ENCODE data around the gene ALOX5.
A peak's percentile ranks its signal among the peaks of the same experiment; 100 is the strongest.
"Not testable (repeated sequence)": the region's sequence is repeated elsewhere in the genome, so short reads cannot be mapped to it uniquely, and the experiment has no call there.

The ALOX5 gene

GRCh38 chr10:45373576-45374349, at the start of gene ALOX5:
TSS of gene ALOX5 (plus strand) at chr10:45374216. CDS start at chr10:45374280, 64 bp downstream.
- H3K36me3 Mint-ChIP-seq (ENCODE audit: low read depth), result no peaks in the 10 kb centered on the region
- peak; percentile 55 for ATAC-seq
- peaks cover 51% of the 10 kb centered on the region for H3K27me3 Mint-ChIP-seq
- H3K4me3 Mint-ChIP-seq, result peak within 1 kb of the TSS; percentile 79
- no peaks in the 10 kb centered on the region for H3K9me3 Mint-ChIP-seq
- peak; percentile 38 for DNase-seq
- H3K4me1 Mint-ChIP-seq, result peaks cover 20% of the 10 kb centered on the region
- peak within 1 kb of the TSS; percentile 67 for H3K27ac Mint-ChIP-seq

- Mint-ChIP-seq H3K4me1 (no peaks in the 10 kb centered on the region), H3K27ac (no peak overlapping the region), H3K36me3 (ENCODE audit: low read depth) (peaks cover 2% of the 10 kb centered on the region), H3K27me3 (peaks cover 8% of the 10 kb centered on the region), H3K9me3 (peaks cover 28% of the 10 kb centered on the region), H3K4me3 (no peak overlapping the region)
- ATAC-seq, result no peak
- DNase-seq, result no peak
These were observed 48.9 kb upstream of the ALOX5 start for GRCh38 chr10:45325116-45325515.

- not testable (repeated sequence) for H3K36me3 Mint-ChIP-seq (ENCODE audit: low read depth); DNase-seq; ATAC-seq; H3K27ac Mint-ChIP-seq; H3K27me3 Mint-ChIP-seq; H3K4me3 Mint-ChIP-seq; H3K4me1 Mint-ChIP-seq
- H3K9me3 Mint-ChIP-seq, result peaks cover 21% of the 10 kb centered on the region
These were observed 47.2 kb upstream of the ALOX5 start for GRCh38 chr10:45326864-45327263.

DNA sequence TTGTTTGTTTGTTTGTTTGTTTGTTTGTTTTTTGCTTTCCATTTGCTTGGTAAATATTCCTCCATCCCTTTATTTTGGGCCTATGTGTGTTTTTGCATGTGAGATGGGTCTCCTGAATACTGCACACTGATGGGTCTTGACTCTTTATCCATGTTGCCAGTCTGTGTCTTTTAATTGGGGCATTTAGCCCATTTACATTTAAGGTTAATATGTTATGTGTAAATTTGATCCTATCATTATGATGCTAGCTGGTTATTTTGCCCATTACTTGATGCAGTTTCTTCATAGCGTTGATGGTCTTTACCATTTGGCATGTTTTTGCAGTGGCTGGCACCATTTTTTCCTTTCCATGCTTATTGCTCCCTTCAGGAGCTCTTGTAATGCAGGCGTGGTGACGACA, 42.2 kb upstream of the ALOX5 start:
- not testable (repeated sequence) for ATAC-seq; H3K36me3 Mint-ChIP-seq (ENCODE audit: low read depth); DNase-seq; H3K27ac Mint-ChIP-seq; H3K27me3 Mint-ChIP-seq; H3K4me3 Mint-ChIP-seq; H3K4me1 Mint-ChIP-seq
- peaks cover 15% of the 10 kb centered on the region for H3K9me3 Mint-ChIP-seq

- DNase-seq (no peak), ATAC-seq (no peak)
- Mint-ChIP-seq H3K4me1 (no peaks in the 10 kb centered on the region), H3K9me3 (no peaks in the 10 kb centered on the region), H3K27ac (no peak overlapping the region), H3K36me3 (ENCODE audit: low read depth) (no peaks in the 10 kb centered on the region), H3K27me3 (no peaks in the 10 kb centered on the region), H3K4me3 (no peak overlapping the region)
These were observed 34.1 kb upstream of the ALOX5 start for GRCh38 chr10:45339894-45340293.

DNA sequence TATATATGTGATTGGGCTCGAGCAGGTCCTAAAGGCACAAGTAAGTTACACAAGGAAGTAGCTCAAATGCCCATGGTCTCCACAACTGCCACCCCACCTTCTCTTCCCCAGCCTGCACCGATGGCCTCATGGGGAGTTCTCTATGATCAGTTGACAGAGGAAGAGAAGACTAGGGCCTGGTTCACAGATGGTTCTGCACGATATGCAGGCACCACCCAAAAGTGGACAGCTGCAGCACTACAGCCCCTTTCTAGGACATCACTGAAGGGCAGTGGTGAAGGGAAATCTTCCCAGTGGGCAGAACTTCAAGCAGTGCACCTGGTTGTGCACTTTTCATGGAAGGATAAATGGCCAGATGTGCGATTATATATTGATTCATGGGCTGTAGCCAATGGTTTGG, 33.6 kb upstream of the ALOX5 start:
- not testable (repeated sequence) for H3K4me3 Mint-ChIP-seq; H3K4me1 Mint-ChIP-seq; H3K27ac Mint-ChIP-seq; H3K27me3 Mint-ChIP-seq; H3K9me3 Mint-ChIP-seq; H3K36me3 Mint-ChIP-seq (ENCODE audit: low read depth); ATAC-seq; DNase-seq

DNA sequence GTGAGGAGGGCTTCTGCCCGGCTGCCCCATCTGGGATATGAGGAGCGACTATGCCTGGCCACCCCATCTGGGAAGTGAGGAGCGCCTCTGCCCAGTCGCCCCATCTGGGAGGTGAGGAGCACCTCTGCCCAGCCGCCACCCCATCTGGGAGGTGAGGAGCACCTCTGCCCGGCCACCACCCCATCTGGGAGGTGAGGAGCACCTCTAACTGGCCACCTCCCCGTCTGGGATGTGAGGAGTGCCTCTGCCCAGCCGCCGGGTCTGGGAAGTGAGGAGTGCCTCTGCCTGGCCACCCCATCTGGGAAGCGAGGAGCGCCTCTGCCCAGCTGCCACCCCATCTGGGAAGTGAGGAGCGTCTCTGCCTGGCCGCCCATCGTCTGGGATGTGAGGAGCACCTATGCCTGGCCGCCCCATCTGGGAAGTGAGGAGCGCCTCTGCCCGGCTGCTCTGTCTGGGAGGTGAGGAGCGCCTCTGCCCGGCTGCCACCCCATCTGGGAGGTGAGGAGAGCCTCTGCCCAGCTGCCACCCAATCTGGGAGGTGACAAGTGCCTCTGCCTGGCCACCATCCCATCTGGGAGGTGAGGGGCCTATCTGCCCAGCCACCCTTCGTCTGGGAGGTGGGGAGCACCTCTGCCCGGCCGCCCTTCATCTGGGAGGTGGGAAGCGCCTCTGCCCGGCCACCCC, 27.2 kb upstream of the ALOX5 start:
- not testable (repeated sequence) for ATAC-seq; H3K27ac Mint-ChIP-seq; H3K36me3 Mint-ChIP-seq (ENCODE audit: low read depth); H3K27me3 Mint-ChIP-seq; H3K4me3 Mint-ChIP-seq; DNase-seq; H3K4me1 Mint-ChIP-seq; H3K9me3 Mint-ChIP-seq

DNA sequence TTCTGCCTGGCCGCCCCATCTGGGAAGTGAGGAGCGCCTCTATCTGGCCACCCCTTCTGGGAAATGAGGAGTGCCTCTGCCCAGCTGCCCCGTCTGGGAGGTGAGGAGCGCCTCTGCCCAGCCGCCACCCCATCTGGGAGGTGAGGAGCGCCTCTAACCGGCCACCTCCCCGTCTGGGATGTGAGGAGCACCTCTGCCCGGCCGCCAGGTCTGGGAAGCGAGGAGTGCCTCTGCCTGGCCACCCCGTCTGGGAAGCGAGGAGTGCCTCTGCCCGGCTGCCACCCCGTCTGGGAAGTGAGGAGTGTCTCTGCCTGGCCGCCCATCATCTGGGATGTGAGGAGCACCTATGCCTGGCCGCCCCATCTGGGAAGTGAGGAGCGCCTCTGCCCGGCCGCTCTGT, 26.6 kb upstream of the ALOX5 start:
- not testable (repeated sequence) for H3K9me3 Mint-ChIP-seq

DNA sequence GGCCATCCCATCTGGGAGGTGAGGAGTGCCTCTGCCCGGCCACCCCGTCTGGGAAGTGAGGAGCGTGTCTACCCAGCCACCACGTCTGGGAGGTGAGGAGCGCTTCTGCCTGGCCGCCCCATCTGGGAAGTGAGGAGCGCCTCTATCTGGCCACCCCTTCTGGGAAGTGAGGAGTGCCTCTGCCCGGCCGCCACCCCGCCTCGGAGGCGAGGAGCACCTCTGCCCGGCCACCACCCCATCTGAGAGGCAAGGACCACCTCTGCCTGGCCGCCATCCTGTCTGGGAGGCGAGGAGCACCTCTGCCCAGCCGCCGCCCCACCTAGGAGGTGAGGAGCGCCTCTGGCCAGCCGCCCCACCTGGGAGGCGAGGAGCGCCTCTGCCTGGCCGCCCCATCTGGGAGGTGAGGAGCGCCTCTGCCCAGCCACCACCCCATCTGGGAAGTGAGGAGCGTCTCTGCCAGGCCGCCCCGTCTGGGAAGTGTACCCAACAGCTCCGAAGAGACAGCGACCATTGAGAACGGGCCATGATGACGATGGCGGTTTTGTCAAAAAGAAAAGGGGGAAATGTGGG, 25.7 kb upstream of the ALOX5 start:
- H3K4me1 Mint-ChIP-seq, result peaks cover 14% of the 10 kb centered on the region
- not testable (repeated sequence) for ATAC-seq; H3K36me3 Mint-ChIP-seq (ENCODE audit: low read depth); H3K4me3 Mint-ChIP-seq; DNase-seq; H3K9me3 Mint-ChIP-seq; H3K27me3 Mint-ChIP-seq; H3K27ac Mint-ChIP-seq

More for the DNA sequence above, 26.6 kb upstream of the ALOX5 start:
- not testable (repeated sequence) for H3K27me3 Mint-ChIP-seq; DNase-seq; H3K27ac Mint-ChIP-seq; H3K4me3 Mint-ChIP-seq; H3K4me1 Mint-ChIP-seq; ATAC-seq; H3K36me3 Mint-ChIP-seq (ENCODE audit: low read depth)

DNA sequence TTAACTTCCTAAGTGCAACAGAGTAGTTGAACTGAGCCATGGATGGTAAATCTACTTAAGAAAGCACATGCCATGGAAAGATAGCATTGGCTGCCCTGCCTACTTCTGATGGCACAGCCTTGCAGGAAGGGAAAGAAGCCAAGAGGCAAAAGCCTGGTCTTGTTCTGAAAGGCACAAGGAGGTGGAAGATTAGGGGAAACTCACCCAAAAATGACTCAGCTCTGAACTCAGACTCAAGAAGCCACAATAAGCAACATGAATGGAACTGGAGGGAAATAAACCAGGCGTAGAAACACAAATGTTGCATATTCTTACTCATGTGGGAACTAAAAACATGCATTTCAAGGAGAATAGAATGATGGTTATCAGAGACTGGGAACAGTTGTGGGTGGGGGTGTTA, 20.8 kb upstream of the ALOX5 start:
- Mint-ChIP-seq H3K4me1 (peaks cover 22% of the 10 kb centered on the region), H3K4me3 (no peak overlapping the region), H3K9me3 (peaks cover 5% of the 10 kb centered on the region), H3K27me3 (peaks cover 3% of the 10 kb centered on the region), H3K36me3 (ENCODE audit: low read depth) (peaks cover 3% of the 10 kb centered on the region), H3K27ac (peak overlapping the region; percentile 73)
- ATAC-seq (peak; percentile 86), DNase-seq (no peak)

GRCh38 chr10:45354261-45354660, 19.8 kb upstream of the ALOX5 start:
- DNase-seq, result no peak
- Mint-ChIP-seq H3K36me3 (ENCODE audit: low read depth) (no peaks in the 10 kb centered on the region), H3K4me1 (peaks cover 22% of the 10 kb centered on the region), H3K27me3 (peaks cover 3% of the 10 kb centered on the region), H3K4me3 (no peak overlapping the region), H3K27ac (no peak overlapping the region), H3K9me3 (no peaks in the 10 kb centered on the region)
- ATAC-seq, result no peak

DNA sequence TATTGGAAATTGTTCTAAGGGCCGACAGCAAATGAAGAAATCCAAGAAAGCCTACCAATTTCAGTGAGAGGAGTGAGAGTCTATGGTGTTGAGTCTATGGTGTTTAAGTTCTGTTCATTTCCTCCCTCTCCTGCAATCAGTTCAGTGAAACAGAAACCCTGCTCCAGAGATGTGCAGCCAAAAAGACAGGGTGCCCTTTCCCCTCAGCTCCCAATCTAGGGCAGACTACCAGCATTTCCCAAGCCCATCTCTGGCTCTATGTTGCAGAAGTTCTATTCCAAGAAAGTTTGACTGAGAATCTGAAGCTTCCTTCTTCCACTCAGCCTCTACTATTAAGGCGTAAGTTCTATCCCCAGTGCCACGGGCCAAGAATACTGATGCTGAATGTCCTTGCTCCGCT, 18.5 kb upstream of the ALOX5 start:
- H3K27me3 Mint-ChIP-seq, result no peaks in the 10 kb centered on the region
- H3K4me1 Mint-ChIP-seq, result peaks cover 22% of the 10 kb centered on the region
- no peaks in the 10 kb centered on the region for H3K9me3 Mint-ChIP-seq
- no peak for DNase-seq
- H3K4me3 Mint-ChIP-seq, result no peak overlapping the region
- H3K27ac Mint-ChIP-seq, result no peak overlapping the region
- H3K36me3 Mint-ChIP-seq (ENCODE audit: low read depth), result no peaks in the 10 kb centered on the region
- ATAC-seq, result no peak

GRCh38 chr10:45358961-45359360, 15.1 kb upstream of the ALOX5 start:
- not testable (repeated sequence) for H3K27ac Mint-ChIP-seq; DNase-seq; H3K4me3 Mint-ChIP-seq; ATAC-seq; H3K27me3 Mint-ChIP-seq; H3K36me3 Mint-ChIP-seq (ENCODE audit: low read depth); H3K4me1 Mint-ChIP-seq; H3K9me3 Mint-ChIP-seq

GRCh38 chr10:45361983-45362799, 11.8 kb upstream of the ALOX5 start:
- H3K9me3 Mint-ChIP-seq; H3K36me3 Mint-ChIP-seq (ENCODE audit: low read depth); H3K27ac Mint-ChIP-seq; H3K4me1 Mint-ChIP-seq; DNase-seq; H3K27me3 Mint-ChIP-seq; ATAC-seq; H3K4me3 Mint-ChIP-seq: not testable (repeated sequence)
